ENCODE measurements around the gene AGRP. TPM values are rescaled to one million over a fixed set of nuclear protein-coding genes. Genes with fewer than 3 reads are reported as not detected.

AGRP gene
- total RNA-seq, 1 experiment from 2014 or later, result not detected

- TF ChIP-seq E2F1 (CRISPR knock-in tag; IDR thresholded peaks at IDR 0.05), result no peak
- no peak for TF ChIP-seq ATF2 (CRISPR knock-in tag; IDR thresholded peaks at IDR 0.05; ENCODE audit: borderline replicate concordance, low read depth)
- no peak for TF ChIP-seq ZNF671 (CRISPR knock-in tag; IDR thresholded peaks at IDR 0.05)
- no peak for TF ChIP-seq FOXK1 (CRISPR knock-in tag; IDR thresholded peaks at IDR 0.05)
- TF ChIP-seq EMX1 (CRISPR knock-in tag; IDR thresholded peaks at IDR 0.05), result no peak
- no peak for TF ChIP-seq ZNF121 (CRISPR knock-in tag; IDR thresholded peaks at IDR 0.05)
- TF ChIP-seq PRDM15 (CRISPR knock-in tag; IDR thresholded peaks at IDR 0.05), result no peak
- TF ChIP-seq SOX15 (CRISPR knock-in tag; IDR thresholded peaks at IDR 0.05), result no peak
- no peak for TF ChIP-seq ZSCAN18 (CRISPR knock-in tag; IDR thresholded peaks at IDR 0.05)
- TF ChIP-seq ZNF512 (CRISPR knock-in tag; IDR thresholded peaks at IDR 0.05; ENCODE audit: borderline replicate concordance), result no peak
- no peak for TF ChIP-seq TEAD4 (CRISPR knock-in tag; IDR thresholded peaks at IDR 0.05)
- TF ChIP-seq CREM (CRISPR knock-in tag; IDR thresholded peaks at IDR 0.05), result no peak
- no peak for TF ChIP-seq NFATC4 (CRISPR knock-in tag; IDR thresholded peaks at IDR 0.05)
- TF ChIP-seq E2F4 (CRISPR knock-in tag; IDR thresholded peaks at IDR 0.05; ENCODE audit: borderline replicate concordance, low read depth), result no peak
- no peak for TF ChIP-seq SMAD3 (CRISPR knock-in tag; IDR thresholded peaks at IDR 0.05; ENCODE audit: borderline replicate concordance)
- no peak for TF ChIP-seq FOXP4 (CRISPR knock-in tag; IDR thresholded peaks at IDR 0.05)
- H3K4me3 Mint-ChIP-seq, result no peak overlapping the region
- H3K4me1 Mint-ChIP-seq, result 0 out of 2 replicates have a peak, but pooled peaks cover 5% of the 10 kb centered on the region
- no peaks in the 10 kb centered on the region for H3K36me3 Mint-ChIP-seq
- DNase-seq (ENCODE audit: low spot score), result no peak
- CTCF ChIA-PET, result interaction anchor here (0.6 to 2.1 kb wide), 3 partner anchors 14 to 346 kb away, joined by 3 to 11 read pairs (median 4); no protein-coding TSS in a partner anchor
- no peak for ATAC-seq
- no peaks in the 10 kb centered on the region for H3K27me3 Mint-ChIP-seq (ENCODE audit: low read depth)
- H3K9me3 Mint-ChIP-seq, result no peaks in the 10 kb centered on the region
- H3K27ac Mint-ChIP-seq, result no peak overlapping the region
- POLR2A ChIA-PET, result no interaction called here
Measured at GRCh38 chr16:67459861-67460150, 23.5 kb downstream of the AGRP start.
